VCaP (cell line): Measurements from ENCODE around the gene PCDHGA6.
"Not testable (repeated sequence)": the region's sequence is repeated elsewhere in the genome, so short reads cannot be mapped to it uniquely, and the experiment has no call there.

Experiments
- H3K27ac ChIP-seq: fragments of 450-650 bp; 2 replicates; pipeline ENCODE4 v1.5.1; 2017
- CTCF ChIP-seq: fragments of 450-650 bp; conservative IDR thresholded peaks from 2 replicates; pipeline ENCODE4 v1.5.1; 2017; ENCODE audit warnings: mild to moderate bottlenecking, moderate library complexity

Gene PCDHGA6

GRCh38 chr5:141373673-141374317, at the start of gene PCDHGA6:
TSS of gene PCDHGA6 (plus strand) at chr5:141373891. CDS start at chr5:141374084, 193 bp downstream.
- no peak within 1 kb of the TSS for H3K27ac ChIP-seq

GRCh38 chr5:141326088-141326854, 47.4 kb upstream of the PCDHGA6 start:
- peak overlapping the region; percentile 79 for H3K27ac ChIP-seq

More at GRCh38 chr5:141373673-141374317, at the start of gene PCDHGA6:
- no peak for TF ChIP-seq CTCF

DNA sequence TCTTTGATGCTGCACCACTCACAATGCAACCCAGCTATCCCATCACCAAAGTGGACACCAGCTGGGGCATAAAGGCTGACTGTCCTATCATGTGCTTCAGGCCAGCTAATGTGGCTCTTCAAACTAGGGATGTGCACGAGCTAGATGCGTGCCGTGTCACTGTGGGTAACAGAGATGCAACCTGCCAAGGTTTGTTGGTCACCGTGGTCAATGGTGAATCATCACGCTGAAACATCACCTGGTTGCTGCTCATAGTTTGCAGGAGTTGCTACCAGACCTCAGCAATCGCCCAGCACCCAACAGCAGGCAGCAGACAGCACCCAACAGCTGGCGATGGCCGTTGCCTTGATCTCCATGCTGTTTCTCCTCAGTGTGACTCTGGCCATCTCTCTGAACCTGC, 45.5 kb upstream of the PCDHGA6 start:
- no peak for TF ChIP-seq CTCF

More at GRCh38 chr5:141326088-141326854, 47.4 kb upstream of the PCDHGA6 start:
- TF ChIP-seq CTCF: peak; percentile 90

DNA sequence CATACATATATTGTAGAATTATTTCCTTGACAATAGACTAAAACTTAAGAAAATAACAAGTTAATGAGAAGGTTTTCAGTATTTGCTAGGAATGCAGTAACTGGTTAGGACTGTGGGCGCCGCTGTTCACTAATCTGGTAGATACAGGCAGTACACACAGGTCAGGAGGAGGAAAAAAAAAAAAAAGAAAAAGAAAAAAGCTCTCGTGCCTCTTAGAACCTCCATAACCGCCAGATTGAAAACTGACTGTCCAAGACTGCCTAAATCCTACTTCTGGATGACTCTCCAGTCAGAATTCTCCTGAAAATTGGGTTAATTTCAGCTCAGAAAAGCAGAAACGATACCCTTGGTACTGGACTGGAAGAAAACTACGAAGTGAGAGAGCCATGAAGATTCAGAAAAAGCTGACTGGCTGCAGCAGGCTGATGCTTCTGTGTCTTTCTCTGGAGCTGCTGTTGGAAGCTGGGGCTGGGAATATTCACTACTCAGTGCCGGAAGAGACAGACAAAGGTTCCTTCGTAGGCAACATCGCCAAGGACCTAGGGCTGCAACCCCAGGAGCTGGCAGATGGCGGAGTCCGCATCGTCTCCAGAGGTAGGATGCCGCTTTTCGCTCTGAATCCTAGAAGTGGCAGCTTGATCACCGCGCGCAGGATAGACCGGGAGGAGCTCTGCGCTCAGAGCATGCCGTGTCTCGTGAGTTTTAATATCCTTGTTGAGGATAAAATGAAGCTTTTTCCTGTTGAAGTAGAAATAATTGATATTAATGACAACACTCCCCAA, 43.2 kb upstream of the PCDHGA6 start, which contains the start of gene PCDHGA1:
PCDHGA1 (plus strand) TSS at position 216 of the 782 bp plus-strand sequence.
- peak within 1 kb of the TSS; percentile 26; the same call in 1 of the 2 replicates for H3K27ac ChIP-seq
- TF ChIP-seq CTCF: peak; percentile 81

More for the DNA sequence above, 45.5 kb upstream of the PCDHGA6 start:
- H3K27ac ChIP-seq: no peak overlapping the region

- not testable (repeated sequence) for H3K27ac ChIP-seq
Measured at GRCh38 chr5:141332571-141332970, 41.1 kb upstream of the PCDHGA6 start.

DNA sequence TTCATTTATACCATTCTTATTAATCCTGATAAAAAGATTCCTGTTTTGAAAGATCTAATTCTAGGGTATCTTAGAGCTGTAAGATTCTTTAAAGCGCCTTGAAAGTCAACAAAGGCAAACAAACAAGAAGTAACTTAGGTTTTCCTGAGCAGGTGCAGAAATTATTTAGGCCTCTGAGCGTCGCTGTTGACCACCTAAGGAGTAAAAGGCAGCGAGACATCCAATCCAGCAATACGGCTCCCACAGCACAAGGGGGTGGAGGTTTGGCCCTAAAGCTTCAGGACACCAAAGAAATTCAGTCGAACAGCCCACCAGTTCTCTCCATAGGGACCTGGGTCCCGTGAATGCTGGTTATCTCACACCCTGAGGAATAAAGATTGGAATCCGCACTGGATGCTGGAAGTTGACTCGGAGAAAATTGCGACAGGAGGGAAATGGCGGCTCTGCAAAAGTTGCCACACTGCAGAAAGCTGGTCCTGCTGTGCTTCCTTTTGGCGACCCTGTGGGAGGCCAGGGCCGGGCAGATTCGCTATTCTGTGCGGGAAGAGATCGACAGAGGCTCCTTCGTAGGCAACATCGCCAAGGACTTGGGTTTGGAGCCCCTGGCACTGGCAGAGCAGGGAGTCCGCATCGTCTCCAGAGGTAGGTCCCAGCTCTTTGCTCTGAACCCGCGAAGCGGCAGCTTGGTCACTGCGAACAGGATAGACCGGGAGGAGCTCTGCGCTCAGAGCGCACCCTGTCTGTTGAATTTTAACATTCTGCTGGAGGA, 35.0 kb upstream of the PCDHGA6 start, which contains the start of gene PCDHGA2:
PCDHGA2 (plus strand) TSS at position 223 of the 769 bp plus-strand sequence.
- peak; percentile 75 for TF ChIP-seq CTCF

GRCh38 chr5:141340781-141341354, 32.8 kb upstream of the PCDHGA6 start:
- H3K27ac ChIP-seq: not testable (repeated sequence)

More for the DNA sequence above, 35.0 kb upstream of the PCDHGA6 start, which contains the start of gene PCDHGA2:
- H3K27ac ChIP-seq: peak within 1 kb of the TSS; percentile 11; the same call in 1 of the 2 replicates
